PFSK-1 (cell line): Measurements from ENCODE around the gene USP36.

Source experiments
- FOXP2 ChIP-seq: optimal IDR thresholded peaks from 2 replicates; pipeline ENCODE3; 2011; ENCODE audit warnings: borderline replicate concordance, control low read depth, inconsistent platforms; ENCODE audit not compliant: insufficient read depth; ENCODE audit errors: extremely low read length, extremely low read depth
- POLR2AphosphoS5 ChIP-seq: IDR thresholded peaks from 2 replicates; pipeline ENCODE4 v1.6.1; 2012; ENCODE audit warnings: low read depth, mild to moderate bottlenecking, control low read depth, low read length, moderate library complexity
- SIN3A ChIP-seq: IDR thresholded peaks from 2 replicates; pipeline ENCODE4 v1.6.1; 2012; ENCODE audit warnings: mild to moderate bottlenecking, low read length, moderate library complexity, borderline replicate concordance; ENCODE audit not compliant: insufficient read depth
- TAF1 ChIP-seq: IDR thresholded peaks from 2 replicates; pipeline ENCODE4 v1.6.1; 2012; ENCODE audit warnings: low read length, control low read depth, borderline replicate concordance; ENCODE audit not compliant: insufficient read depth
- TF ChIP-seq, protein P1 (sequence below), 2 experiments: IDR thresholded peaks; 2 replicates each; pipeline versions ENCODE4 v1.6.1 to v1.8.0; 2011 to 2012; ENCODE audit warnings: low read depth in 2 of 2, low read length in 2 of 2, control low read depth in 1 of 2, inconsistent platforms in 1 of 2, mild to moderate bottlenecking in 1 of 2, moderate library complexity in 1 of 2; ENCODE audit not compliant: insufficient read depth in 1 of 2

USP36 gene

DNA sequence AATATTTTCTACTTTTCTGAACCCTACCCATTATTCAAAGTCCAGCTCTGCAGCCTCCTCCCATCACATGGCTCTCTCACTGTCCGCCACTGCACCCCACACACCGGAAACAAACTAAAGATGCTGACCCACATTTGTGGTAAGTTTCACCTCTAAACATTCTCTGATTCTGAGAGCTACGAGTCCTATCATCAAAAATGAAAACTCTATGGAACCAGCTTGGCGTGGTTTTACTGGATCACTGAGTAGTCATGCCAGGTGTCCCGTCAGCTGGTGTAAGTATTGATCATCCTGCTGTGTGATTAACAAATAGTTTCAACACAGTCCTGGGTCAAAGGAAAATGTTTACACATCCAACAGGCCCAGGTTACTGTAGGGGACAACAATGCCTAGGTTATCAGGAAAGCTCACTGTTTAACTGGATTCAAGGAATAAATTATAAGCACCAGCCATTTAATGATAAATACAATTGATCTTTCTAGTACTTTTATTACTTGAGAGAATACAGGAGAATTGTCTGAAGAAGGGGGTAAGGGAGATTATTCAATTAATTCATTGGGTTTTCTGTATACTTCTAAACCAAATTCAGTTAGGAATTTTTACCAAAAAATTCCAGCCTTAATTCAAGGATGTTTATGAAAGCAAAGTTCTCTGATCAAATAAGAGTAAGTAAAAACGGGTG is 92.4 kb downstream of the USP36 start:
- TF ChIP-seq POLR2AphosphoS5 = no peak
- TF ChIP-seq, protein P1, sequence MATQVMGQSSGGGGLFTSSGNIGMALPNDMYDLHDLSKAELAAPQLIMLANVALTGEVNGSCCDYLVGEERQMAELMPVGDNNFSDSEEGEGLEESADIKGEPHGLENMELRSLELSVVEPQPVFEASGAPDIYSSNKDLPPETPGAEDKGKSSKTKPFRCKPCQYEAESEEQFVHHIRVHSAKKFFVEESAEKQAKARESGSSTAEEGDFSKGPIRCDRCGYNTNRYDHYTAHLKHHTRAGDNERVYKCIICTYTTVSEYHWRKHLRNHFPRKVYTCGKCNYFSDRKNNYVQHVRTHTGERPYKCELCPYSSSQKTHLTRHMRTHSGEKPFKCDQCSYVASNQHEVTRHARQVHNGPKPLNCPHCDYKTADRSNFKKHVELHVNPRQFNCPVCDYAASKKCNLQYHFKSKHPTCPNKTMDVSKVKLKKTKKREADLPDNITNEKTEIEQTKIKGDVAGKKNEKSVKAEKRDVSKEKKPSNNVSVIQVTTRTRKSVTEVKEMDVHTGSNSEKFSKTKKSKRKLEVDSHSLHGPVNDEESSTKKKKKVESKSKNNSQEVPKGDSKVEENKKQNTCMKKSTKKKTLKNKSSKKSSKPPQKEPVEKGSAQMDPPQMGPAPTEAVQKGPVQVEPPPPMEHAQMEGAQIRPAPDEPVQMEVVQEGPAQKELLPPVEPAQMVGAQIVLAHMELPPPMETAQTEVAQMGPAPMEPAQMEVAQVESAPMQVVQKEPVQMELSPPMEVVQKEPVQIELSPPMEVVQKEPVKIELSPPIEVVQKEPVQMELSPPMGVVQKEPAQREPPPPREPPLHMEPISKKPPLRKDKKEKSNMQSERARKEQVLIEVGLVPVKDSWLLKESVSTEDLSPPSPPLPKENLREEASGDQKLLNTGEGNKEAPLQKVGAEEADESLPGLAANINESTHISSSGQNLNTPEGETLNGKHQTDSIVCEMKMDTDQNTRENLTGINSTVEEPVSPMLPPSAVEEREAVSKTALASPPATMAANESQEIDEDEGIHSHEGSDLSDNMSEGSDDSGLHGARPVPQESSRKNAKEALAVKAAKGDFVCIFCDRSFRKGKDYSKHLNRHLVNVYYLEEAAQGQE (IDR thresholded peaks at IDR 0.05; ENCODE audit: insufficient read depth in 1 of 2, low read depth in 2 of 2, low read length in 2 of 2) = no peak
- TF ChIP-seq FOXP2 = no peak
- TF ChIP-seq TAF1 = no peak
- no peak for TF ChIP-seq SIN3A

- TF ChIP-seq, protein P1 (IDR thresholded peaks at IDR 0.05; ENCODE audit: insufficient read depth in 1 of 2, low read depth in 2 of 2, low read length in 2 of 2) = no peak
Measured at GRCh38 chr17:78747488-78747887, 93.1 kb downstream of the USP36 start.

- TF ChIP-seq TAF1 (no peak), FOXP2 (no peak), POLR2AphosphoS5 (no peak), SIN3A (no peak)
- TF ChIP-seq, protein P1 (IDR thresholded peaks at IDR 0.05; ENCODE audit: insufficient read depth in 1 of 2, low read depth in 2 of 2, low read length in 2 of 2) = no peak
Measured at GRCh38 chr17:78746949-78747269, 93.7 kb downstream of the USP36 start.

DNA sequence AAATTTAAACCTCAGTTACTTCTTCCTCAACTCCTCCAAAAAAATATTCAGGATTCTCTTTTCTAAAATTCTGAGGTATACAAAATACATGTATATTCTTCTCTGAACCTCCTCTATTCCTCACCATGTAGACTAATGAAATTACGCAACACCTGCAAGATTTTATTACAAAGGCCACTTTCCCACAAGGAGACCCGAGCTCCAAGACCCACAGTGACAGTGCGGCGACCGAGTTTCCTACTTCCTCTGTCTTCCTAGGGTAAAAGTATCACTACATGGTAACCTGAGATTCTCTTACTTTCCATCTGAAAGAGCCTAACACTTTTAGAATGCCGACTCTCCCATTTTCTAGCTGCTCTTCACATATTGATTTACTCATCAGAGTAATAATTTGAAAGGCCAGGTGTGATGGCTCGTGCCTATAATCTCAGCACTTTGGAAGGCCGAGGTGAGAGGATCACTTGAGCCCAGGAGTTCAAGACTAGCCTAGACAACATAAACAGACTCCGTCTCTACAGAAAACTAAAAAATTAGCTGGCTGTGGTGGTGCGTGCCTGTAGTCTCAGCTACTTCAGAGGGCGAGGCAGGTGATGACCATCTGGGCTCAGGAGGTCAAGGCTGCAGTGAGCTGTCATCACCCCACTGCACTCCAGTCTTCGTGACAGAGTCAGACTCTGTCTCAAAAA is 94.2 kb downstream of the USP36 start:
- TF ChIP-seq POLR2AphosphoS5 = no peak
- no peak for TF ChIP-seq TAF1
- TF ChIP-seq, protein P1 (IDR thresholded peaks at IDR 0.05; ENCODE audit: insufficient read depth in 1 of 2, low read depth in 2 of 2, low read length in 2 of 2) = no peak
- no peak for TF ChIP-seq FOXP2
- TF ChIP-seq SIN3A = no peak
